Activated effector memory CD4-positive, alpha-beta T cell treated with Interleukin-2 at 50 U/mL for 16 hours (primary cell): ENCODE measurements around the gene LIN37.
"Not testable (repeated sequence)": the region's sequence is repeated elsewhere in the genome, so short reads cannot be mapped to it uniquely, and the experiment has no call there.

ENCODE experiments used
- DNase-seq: peaks from one replicate; pipeline ENCODE4 v3.0.0-alpha.2; 2020

LIN37 gene

DNA sequence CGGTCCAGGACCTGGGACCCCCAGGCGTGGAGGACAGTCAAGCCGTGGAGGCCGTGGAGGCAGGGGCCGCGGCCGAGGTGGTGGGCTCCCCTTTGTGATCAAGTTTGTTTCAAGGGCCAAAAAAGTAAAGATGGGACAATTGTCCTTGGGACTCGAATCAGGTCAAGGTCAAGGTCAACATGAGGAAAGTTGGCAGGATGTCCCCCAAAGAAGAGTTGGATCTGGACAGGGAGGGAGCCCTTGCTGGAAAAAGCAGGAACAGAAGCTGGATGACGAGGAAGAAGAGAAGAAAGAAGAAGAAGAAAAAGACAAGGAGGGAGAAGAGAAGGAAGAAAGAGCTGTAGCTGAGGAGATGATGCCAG, 28.2 kb upstream of the LIN37 start:
- no peak for DNase-seq

DNA sequence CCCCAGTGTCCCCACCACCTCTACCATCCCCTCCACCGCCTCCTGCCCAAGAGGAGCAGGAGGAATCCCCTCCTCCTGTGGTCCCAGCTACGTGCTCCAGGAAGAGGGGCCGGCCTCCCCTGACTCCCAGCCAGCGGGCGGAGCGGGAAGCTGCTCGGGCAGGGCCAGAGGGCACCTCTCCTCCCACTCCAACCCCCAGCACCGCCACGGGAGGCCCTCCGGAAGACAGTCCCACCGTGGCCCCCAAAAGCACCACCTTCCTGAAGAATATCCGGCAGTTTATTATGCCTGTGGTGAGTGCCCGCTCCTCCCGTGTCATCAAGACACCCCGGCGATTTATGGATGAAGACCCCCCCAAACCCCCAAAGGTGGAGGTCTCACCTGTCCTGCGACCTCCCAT, 27.7 kb upstream of the LIN37 start:
- DNase-seq = no peak

DNA sequence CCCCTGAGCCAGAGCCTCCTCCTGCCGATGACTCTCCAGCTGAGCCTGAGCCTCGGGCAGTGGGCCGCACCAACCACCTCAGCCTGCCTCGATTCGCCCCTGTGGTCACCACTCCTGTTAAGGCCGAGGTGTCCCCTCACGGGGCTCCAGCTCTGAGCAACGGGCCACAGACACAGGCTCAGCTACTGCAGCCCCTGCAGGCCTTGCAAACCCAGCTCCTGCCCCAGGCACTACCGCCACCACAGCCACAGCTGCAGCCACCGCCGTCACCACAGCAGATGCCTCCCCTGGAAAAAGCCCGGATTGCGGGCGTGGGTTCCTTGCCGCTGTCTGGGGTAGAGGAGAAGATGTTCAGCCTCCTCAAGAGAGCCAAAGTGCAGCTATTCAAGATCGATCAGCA, 27.0 kb upstream of the LIN37 start:
- no peak for DNase-seq

DNA sequence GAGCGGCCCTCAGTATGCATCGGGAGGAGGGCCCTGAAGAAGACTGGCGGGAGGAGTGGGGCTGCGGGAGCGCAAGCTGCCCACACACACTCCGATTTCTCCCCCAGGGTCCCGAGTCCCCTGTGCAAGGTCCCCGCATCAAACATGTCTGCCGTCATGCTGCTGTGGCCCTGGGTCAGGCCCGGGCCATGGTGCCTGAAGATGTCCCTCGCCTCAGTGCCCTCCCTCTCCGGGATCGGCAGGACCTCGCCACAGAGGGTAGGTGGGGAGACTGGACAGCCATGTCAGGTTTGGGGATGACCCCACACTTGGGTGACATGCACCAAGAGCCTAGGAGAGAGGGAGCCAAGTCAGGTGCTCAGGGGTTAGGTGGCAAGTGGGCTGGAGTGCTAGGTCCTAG, 25.9 kb upstream of the LIN37 start:
- DNase-seq = no peak

DNA sequence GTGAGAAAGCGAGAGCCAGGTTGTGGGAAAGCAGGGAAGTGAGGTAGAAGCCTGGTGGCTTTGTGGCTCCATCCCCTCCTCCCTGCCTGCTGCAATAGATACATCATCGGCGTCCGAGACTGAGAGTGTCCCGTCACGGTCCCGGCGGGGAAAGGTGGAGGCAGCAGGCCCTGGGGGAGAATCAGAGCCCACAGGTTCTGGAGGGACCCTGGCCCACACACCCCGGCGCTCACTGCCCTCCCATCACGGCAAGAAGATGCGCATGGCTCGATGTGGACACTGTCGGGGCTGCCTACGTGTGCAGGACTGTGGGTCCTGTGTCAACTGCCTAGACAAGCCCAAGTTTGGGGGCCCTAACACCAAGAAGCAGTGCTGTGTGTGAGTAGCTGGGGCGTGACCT, 25.5 kb upstream of the LIN37 start:
- DNase-seq = no peak

DNA sequence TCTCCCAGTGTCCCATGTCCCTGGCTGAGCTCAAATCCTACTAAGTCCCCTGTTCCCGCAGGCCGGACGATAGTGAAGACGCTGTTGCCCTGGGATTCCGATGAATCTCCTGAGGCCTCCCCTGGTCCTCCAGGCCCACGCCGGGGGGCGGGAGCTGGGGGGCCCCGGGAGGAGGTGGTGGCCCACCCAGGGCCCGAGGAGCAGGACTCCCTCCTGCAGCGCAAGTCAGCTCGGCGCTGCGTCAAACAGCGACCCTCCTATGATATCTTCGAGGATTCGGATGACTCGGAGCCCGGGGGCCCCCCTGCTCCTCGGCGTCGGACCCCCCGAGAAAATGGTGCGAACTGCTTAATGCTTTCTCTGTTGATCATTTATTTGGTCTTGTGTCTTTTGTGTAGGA, 24.7 kb upstream of the LIN37 start:
- no peak for DNase-seq

DNA sequence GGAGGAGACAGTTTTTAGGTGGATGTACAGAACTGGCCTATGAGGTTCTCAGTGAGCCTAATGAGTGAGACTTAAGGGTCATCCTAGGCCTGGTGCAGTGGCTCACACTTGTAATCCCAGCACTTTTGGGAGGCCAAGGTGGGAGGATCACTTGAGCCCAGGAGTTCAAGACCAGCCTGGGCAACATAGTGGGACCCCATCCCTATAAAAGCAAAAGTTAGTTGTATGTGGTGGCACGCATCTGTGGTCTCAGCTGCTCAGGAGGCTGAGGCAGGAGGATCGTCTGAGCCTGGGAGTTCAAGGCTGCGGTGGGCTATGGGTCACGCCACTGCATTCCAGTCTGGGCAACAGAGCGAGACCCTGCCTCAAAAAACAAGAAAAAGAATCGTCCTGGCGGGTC, 24.2 kb upstream of the LIN37 start:
- not testable (repeated sequence) for DNase-seq

DNA sequence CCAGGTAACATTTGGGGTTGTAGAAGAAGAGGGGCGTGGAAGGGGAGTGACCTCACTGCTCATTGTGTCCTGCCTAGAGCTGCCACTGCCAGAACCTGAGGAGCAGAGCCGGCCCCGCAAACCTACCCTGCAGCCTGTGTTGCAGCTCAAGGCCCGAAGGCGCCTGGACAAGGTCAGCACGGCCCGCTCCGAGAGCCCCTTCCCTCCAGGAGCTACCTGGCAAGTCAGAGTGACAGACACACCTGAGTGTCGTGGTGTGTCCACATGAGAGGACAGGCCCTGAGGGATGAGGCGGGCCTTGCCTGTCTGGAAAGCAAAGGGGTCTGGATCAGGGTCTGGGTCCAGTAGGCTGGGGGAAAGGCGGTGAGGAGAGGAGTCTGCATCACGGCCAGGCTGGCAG, 23.8 kb upstream of the LIN37 start:
- DNase-seq = no peak

DNA sequence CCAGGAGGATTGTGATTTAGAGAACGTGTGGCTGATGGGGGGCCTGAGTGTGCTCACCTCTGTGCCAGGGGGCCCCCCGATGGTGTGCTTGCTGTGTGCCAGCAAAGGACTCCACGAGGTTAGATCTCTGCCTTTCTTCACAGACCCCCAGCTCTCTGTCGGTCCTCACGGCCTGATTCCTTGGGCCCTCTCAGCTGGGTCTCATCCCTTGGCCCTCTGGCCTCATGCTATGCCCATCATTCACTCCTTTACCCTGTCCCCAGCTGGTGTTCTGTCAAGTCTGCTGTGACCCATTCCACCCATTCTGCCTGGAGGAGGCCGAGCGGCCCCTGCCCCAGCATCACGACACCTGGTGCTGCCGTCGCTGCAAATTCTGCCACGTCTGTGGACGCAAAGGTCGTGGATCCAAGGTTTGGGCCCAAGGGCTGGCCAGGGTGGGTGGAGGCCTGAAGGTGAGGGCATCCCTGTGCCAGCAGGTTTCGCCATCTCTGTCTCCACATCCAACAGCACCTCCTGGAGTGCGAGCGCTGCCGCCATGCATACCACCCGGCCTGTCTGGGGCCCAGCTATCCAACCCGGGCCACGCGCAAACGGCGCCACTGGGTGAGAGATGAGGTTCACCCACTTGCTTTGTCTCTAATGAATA, 23.0 kb upstream of the LIN37 start:
- no peak for DNase-seq

DNA sequence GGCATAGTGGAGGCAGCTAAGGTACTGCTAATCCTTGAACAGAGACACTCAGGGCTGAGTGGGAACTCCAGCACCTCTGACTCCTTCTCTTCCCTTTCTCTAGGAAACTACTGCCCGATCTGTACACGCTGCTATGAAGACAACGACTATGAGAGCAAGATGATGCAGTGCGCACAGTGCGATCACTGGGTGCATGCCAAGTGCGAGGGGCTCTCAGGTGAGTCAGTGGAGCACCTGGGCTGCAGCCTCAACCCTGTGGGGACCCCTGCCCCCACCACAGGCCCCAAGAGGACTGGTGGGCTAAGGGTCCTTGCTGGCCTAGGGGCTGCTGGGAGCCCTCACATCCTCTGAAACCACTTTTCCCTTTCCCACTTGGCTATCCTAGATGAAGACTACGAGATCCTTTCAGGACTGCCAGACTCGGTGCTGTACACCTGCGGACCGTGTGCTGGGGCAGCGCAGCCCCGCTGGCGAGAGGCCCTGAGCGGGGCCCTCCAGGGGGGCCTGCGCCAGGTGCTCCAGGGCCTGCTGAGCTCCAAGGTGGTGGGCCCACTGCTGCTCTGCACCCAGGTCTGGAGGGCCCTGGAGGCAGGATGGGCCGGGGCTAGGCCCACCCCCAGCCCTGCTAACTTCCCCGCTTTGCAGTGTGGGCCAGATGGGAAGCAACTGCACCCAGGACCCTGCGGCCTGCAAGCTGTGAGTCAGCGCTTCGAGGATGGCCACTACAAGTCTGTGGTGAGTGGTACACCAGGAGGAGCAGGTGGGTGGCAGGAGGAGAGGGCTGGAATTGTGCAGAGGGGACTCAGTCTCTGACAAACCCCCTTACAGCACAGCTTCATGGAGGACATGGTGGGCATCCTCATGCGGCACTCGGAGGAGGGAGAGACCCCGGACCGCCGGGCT, 21.1 kb upstream of the LIN37 start:
- no peak for DNase-seq

DNA sequence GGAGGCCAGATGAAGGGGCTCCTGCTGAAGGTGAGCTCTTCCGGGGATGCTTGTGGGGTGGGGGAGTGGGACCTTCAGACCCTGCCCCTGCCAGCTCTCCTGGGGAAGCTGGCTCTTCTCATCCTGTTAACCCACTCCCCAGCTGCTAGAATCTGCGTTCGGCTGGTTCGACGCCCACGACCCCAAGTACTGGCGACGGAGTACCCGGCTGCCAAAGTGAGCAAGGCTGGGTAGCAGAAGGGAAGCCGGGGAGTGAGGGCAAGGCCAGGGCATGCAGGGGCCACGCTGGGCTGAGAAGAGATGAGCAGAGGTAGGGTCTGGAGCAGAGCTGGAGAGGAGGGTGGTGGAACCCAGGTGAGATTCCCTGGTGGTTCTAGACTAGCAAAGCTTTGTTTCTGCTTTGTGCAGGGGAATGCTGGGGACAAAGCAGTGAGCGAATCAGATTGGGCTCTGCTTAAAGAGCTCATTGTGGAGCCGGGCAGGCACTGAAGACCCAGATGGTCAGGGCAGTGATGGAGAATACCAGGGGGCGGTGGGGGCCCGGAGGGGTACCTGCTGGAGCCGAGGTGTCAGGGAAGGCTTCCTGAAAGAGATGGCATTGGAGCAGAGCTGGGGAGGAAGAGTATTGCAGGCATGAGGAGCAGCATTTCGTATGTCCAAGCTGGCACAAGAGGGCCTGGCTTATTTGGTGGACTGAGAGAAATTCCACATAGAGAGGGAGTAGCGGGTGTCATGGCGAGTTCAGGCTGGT, 20.2 kb upstream of the LIN37 start:
- no peak for DNase-seq

DNA sequence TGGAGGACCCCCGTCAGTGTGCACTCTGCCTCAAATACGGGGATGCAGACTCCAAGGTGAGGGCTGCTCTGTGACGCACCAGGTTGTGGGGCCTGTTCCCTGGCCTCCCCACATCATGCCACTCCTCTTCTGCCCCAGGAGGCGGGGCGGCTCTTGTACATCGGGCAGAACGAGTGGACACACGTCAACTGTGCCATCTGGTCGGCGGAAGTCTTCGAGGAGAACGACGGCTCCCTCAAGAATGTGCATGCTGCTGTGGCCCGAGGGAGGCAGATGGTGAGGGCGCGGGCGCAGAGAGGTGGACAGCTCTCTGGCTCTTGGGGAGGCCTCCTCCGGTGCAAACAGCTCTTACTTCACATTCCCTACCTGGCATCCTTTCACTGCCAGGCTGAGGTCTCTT, 19.4 kb upstream of the LIN37 start:
- no peak for DNase-seq

DNA sequence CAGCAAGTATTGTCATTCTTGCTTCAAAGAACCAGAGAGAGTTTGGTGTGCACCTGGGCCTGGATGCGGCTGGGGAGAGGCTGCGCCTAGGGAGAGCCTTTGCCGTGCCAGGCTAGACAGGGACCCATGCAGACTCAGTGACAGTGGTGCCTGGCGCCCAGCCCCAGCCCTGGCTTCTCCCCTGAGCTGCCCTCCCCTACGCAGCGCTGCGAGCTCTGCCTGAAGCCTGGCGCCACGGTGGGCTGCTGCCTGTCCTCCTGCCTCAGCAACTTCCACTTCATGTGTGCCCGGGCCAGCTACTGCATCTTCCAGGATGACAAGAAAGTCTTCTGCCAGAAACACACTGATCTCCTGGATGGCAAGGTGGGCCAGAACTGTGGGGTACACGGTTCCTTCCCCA, 18.6 kb upstream of the LIN37 start:
- no peak for DNase-seq

DNA sequence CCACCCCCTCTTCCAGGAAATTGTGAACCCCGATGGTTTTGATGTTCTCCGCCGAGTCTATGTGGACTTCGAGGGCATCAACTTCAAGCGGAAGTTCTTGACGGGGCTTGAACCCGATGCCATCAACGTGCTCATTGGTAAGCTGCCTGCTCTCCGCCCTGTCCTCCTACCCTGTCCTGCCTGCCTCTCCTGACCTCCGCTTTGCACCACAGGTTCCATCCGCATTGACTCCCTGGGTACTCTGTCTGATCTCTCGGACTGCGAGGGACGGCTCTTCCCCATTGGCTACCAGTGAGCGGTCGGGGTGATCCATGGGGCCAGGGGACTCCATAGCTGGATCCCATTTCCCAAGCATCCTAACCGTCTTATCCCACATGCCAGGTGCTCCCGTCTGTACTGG, 18.1 kb upstream of the LIN37 start:
- no peak for DNase-seq

DNA sequence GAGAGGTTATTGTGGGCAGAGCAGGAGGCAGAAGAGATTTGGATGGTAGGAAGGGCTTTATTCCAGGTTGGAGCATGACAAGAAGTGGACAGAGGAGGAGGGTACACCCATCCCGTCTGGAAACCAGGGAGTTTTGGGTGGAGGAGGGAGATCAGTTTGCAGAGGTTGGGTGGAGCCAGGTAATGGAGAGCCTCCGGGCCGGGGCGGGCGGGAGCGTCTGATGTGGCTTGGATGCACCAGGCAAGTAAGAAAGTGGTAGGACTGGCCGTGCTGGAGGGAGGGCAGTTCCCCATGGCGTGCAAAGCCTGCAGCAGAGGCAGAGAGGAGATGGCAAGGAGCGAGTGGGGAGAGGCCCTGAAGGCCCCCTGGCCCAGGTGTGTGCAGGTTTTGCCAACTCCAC, 17.0 kb upstream of the LIN37 start:
- no peak for DNase-seq

DNA sequence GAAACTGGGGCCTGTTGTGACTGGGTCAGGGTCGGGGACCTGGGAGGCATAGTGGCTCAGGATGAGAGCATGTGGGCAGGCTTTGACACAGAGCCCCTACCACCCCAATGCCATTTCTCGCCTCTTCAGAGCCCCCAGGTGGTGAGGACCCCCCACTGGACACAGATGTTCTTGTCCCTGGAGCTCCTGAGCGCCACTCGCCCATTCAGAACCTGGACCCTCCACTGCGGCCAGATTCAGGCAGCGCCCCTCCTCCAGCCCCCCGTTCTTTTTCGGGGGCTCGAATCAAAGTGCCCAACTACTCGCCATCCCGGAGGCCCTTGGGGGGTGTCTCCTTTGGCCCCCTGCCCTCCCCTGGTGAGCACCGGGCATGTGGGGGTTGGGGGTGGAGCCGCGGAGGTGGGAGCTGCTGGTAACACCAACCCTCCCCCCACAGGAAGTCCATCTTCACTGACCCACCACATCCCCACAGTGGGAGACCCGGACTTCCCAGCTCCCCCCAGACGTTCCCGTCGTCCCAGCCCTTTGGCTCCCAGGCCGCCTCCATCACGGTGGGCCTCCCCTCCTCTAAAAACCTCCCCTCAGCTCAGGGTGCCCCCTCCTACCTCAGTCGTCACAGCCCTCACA, 16.5 kb upstream of the LIN37 start:
- no peak for DNase-seq

DNA sequence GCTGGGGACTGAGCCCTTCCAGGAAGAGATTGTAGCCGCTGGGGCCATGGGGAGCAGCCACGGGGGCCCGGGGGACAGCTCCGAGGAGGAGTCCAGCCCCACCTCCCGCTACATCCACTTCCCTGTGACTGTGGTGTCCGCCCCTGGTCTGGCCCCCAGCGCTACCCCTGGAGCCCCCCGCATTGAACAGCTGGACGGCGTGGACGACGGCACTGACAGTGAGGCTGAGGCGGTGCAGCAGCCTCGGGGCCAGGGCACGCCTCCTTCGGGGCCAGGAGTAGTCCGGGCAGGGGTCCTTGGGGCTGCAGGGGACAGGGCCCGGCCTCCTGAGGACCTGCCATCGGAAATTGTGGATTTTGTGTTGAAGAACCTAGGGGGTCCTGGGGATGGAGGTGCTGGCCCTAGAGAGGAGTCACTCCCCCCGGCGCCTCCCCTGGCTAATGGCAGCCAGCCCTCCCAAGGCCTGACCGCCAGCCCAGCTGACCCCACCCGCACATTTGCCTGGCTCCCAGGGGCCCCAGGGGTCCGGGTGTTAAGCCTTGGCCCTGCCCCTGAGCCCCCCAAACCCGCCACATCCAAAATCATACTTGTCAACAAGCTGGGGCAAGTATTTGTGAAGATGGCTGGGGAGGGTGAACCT, 15.7 kb upstream of the LIN37 start:
- no peak for DNase-seq

DNA sequence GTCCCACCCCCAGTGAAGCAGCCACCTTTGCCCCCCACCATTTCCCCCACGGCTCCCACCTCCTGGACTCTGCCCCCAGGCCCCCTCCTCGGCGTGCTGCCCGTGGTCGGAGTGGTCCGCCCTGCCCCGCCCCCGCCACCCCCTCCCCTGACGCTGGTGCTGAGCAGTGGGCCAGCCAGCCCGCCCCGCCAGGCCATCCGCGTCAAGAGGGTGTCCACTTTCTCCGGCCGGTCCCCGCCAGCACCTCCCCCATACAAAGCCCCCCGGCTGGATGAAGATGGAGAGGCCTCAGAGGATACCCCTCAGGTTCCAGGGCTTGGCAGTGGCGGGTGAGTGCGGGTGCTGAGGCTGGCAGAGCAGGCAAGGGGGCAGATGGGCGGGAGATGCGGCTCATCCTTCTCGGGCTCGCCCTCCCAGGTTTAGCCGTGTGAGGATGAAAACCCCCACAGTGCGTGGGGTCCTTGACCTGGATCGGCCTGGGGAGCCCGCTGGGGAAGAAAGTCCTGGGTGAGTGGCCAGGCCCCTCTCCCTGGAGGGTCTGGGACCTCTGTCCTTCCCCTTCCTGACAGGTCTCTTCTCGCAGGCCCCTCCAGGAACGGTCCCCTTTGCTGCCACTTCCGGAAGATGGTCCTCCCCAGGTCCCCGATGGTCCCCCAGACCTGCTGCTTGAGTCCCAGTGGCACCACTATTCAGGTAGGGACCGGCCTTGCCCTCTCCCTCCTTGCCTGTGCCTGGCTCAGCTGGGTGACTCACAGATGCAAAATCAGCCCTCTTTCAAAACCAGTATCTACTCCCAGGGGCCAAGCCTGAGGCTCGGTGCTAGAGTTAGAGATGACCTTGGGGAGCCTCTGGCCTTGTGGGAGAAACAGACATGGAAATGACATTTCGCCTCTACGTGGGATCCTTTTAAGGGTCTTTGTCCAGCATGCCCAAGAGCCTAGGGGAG, 14.9 kb upstream of the LIN37 start:
- no peak for DNase-seq

DNA sequence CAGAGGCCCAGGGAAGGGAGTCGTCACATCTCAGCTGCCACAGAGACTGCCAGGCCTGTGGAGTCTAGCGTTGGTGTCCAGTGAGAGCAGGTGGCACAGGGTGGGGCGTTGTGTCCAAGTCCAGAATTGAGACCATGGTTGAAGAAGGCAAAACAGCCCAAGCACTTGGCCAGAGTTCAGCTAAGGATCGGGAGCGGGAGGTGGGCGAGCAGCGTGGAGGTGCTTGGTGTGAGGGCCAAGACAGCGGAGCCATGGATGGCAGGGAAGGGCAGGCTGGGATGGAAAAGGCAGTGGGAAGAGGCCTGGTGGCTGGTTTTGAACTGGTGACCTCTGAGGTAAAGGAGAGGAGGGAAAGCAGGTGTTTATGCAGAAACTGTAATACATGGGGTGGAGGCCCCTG, 14.1 kb upstream of the LIN37 start:
- no peak for DNase-seq

DNA sequence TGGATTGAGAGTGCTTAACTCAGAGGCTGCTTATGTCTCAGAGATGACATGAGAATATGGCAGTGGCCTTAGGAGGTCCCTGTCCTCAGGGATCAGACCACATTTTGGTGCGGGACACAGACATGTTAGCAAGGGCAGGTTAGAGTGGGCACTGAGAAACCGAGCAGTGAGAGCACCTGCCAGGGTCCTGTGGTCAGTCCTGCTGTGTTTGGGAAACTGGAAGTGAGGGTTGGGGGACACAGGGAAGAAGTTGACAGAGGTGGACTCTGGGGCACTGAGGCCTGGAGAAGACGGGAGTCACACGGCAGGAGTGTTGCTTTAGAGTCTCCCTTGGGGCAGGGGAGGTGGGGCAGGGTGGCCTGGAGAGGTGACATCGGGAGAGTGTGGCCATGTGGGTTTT, 13.5 kb upstream of the LIN37 start:
- no peak for DNase-seq

DNA sequence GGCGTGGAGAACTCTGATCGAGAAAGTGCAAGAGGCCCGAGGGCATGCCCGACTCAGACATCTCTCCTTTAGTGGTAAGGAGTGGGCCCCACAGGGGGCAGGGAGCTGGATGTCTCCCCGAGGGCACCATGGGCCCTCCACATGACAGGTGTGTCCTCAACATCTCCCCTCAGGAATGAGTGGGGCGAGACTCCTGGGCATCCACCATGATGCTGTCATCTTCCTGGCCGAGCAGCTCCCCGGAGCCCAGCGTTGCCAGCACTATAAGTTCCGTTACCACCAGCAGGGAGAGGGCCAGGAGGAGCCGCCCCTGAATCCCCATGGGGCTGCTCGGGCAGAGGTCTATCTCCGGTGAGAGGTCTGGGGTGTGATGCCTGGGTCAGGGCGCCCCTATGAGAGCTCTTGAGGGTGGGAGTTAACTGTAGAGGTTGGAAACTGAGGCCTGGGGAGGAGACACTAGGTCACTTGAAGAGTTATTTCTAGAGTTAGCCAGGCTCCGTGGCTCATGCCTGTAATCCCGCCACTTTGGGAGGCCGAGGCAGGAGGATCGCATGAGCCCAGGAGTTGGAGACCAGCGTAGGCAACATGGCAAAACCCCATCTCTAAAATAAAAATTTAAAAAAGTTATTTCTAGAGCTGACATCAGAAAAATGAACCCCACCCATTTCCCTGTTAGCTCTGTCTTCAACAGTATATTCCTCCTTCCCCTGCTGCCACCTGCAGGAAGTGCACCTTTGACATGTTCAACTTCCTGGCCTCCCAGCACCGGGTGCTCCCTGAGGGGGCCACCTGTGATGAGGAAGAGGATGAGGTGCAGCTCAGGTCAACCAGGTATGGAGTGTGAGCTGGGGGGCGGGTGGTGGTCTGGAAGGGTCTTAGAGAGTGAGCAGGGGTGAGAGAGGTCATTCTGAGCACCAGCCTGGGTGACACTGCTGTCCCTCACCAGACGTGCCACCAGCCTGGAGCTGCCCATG, 11.2 kb upstream of the LIN37 start:
- DNase-seq = no peak
